GM18508 (cell line): ENCODE measurements around the gene PARD6A.
"Not testable (repeated sequence)": the region's sequence is repeated elsewhere in the genome, so short reads cannot be mapped to it uniquely, and the experiment has no call there.

ENCODE experiments used
- ATAC-seq: cut with Tn5 transposase; IDR thresholded peaks from one replicate; pipeline ENCODE4 v1.9.1; 2021; ENCODE audit warnings: moderate number of reproducible peaks; ENCODE audit not compliant: insufficient read depth, unreplicated experiment

The PARD6A gene

DNA sequence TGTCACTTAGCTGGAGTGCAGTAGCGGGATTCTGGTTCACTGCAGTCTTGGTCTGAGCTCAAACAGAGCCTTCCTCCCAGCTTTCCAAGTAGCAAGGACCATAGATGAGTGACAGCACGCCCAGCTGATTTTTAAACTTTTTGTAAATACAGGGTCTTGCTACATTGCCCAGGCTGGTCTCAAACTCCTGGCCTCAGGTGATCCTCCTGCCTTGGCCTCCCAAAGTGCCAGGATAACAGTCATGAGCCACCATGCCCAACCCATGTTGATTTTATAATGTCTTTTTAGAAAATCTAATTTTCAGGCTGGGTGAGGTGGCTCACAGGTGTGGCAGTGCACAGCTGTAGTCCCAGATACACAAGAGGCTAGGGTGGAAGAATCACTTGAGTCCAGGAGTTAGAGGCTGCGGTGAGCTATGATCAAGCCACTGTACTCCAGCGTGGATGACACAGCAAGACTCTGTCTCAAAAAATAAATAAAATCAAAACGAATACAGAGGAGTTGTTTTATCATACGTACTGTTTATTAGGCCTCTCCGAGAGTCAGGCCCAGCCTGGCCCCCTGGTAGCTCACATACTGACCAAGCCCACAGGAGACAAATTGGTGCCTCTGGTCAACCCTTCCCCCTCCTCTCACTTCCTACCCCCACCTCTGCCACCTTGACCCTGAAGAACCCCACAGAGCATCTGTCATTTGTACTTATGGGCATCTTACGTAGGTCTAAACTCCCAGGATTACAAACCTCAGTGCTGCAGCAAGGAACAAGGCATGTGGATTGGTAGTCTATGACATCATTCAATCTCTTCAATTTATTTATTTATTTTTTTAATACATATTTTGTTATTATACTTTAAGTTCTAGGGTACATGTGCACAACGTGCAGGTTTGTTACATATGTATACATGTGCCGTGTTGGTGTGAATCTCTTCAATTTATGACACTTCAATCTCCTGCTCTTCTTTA, 19.5 kb downstream of the PARD6A start:
- ATAC-seq, result no peak

DNA sequence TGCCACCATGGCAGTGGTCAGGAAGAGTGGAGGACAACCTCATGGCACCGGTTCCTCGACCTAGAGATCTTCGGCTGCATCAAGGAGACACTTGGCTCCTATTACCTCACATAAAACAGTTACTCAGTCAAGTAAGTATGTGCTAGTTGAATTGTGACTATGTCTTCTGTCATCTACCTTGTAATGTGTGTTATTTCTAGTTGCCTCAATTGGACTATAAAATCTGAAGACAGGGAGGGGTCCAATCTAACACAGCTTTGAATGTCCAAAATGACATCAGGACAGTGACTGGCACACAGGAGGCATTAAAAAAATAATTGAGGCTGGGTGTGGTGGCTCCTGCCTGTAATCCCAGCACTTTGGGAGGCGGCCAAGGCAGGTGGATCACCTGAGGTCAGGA, 23.0 kb downstream of the PARD6A start:
- ATAC-seq, result no peak

GRCh38 chr16:67685388-67686112, 24.8 kb downstream of the PARD6A start:
- ATAC-seq, result no peak

DNA sequence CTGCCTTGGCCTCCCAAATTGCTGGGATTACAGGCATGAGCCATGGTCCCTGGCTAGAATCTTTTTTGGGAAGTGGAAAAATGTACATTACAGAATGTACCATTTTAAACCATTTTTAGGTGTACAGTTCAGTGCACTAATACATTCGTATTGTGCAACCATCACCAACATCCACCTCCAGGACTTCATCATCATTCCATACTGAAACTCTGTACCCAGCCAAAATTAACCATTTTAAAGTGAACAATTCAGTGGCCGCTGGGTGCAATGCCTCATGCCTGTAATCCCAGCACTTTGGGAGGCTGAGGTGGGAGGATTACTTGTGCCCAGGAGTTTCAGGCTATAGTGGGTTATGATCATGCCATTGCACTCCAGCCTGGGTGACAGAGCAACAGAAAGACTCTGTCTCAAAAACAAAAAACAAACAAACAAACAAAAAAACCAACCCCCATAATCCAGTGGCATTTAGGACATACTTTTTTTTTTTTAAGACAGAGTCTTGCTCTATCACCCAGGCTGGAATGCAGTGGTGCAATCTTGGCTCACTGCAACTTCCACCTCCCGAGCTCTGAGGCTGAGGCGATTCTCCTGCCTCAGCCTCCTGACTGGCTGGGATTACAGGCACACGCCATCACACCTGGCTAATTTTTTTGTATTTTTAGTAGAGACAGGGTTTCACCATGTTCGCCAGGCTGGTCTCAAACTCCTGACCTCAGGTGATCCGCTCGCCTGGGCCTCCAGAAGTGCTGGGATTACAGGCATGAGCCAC, 32.9 kb downstream of the PARD6A start:
- ATAC-seq, result not testable (repeated sequence)

- ATAC-seq, result no peak
Measured at GRCh38 chr16:67694611-67695010, 33.9 kb downstream of the PARD6A start.

DNA sequence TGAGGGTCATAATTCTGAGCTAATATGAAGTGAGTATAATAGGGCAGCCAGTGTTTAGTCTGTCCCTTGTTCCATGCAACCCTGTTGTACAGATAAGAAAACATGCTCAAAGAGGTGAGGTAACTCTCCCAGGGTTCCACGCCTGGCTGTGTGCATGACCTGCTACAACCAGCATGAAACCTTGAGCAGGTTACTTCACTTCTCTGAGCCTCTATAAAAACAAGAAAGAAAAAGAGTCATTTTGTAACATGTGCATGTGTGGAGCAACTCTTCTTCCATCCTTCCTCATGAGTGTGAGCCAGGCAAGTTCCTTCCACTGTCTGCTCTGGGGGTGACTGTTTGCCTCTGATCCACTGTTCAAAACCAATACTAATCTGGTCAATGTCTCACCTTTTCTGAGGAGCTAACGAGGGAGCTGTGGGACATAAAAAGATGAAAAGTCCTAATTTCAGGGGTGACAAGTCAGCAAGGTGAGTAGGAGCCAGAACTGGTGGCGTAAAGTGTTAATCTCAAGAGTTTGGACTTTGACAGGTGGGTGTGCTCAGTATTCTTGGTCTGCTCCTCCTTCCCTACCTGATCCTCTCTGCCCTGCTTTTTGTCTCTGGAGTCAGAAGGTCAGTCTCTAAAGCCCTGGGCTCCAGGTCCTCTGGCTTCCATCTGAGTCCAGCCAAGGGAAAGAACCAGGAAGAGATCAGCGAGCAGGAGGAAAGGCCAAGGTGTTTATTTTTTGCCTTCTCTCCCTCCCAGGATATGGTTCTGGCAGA, 36.8 kb downstream of the PARD6A start:
- no peak for ATAC-seq

DNA sequence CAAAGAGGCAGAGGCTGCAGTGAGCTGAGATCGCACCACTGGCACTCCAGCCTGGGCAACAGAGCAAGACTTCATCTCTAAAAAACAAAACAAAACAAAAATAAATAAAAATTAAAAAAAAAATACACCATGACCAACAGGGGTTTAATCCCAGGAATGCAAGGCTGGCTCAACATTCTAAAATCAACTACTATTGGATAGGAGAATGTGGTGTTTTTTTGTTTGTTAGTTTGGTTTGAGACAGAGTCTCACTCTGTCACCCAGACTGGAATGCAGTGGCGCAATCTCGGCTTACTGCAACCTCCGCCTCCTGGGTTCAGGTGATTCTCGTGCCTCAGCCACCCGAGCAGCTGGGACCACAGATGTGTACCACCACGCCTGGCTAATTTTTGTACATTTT, 38.5 kb downstream of the PARD6A start:
- ATAC-seq, result no peak

GRCh38 chr16:67701420-67701819, 40.7 kb downstream of the PARD6A start:
- ATAC-seq, result no peak

- ATAC-seq, result no peak
Measured at GRCh38 chr16:67702130-67702529, 41.4 kb downstream of the PARD6A start.

- no peak for ATAC-seq
Measured at GRCh38 chr16:67703626-67704025, 42.9 kb downstream of the PARD6A start.

DNA sequence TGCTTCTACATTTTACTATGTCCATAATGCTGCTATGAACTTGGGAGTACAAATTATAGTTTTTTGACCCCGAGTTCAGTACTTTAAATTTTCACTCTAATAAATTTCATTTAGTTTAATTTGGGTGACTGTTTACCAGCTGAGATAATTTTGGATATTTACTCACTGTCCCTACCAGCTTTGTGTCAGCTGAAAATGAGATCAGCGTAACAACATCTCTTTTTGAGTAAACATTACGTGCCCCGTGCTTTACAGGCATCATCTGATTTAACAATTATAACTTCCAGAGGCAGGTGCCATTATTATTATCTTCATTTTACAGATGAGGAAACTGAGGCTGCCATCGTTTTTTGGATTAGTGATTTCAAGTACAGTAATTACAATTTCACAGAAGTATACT, 43.4 kb downstream of the PARD6A start:
- no peak for ATAC-seq

DNA sequence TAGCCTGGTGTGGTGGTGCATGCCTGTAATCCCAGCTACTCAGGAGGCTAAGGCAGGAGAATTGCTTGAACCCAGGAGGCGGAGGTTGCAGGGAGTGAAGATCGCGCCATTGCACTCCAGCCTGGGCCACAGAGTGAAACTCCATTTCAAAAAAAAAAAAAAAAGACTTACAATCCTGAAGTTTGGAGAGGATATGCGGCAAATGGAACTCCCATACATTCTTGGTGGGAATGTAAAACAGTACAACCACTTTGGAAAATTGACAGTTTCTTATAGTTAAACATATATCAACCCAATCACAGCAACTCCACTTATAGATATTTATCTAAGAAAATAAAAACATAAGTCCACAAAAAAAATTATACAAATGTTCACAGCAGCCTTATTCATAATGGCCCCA, 46.5 kb downstream of the PARD6A start:
- ATAC-seq, result no peak

GRCh38 chr16:67707790-67708189, 47.0 kb downstream of the PARD6A start:
- no peak for ATAC-seq

- no peak for ATAC-seq
Measured at GRCh38 chr16:67708368-67708771, 47.6 kb downstream of the PARD6A start.

GRCh38 chr16:67709050-67709449, 48.3 kb downstream of the PARD6A start:
- no peak for ATAC-seq

- no peak for ATAC-seq
Measured at GRCh38 chr16:67710607-67711006, 49.8 kb downstream of the PARD6A start.
